Bronchial epithelial cell (primary cell): ENCODE results near the gene AHDC1. TPM values are rescaled to one million over a fixed set of nuclear protein-coding genes. Genes with fewer than 3 reads are reported as not detected.
A peak's percentile ranks its signal among the peaks of the same experiment; 100 is the strongest.

ENCODE experiments used
- DNase-seq: peaks from one replicate; pipeline ENCODE4 v3.0.0-alpha.2; 2010; ENCODE audit warnings: low read depth
- FAIRE-seq: peaks from 2 replicates; lab custom pipeline; 2011; peaks lifted over from hg19 to GRCh38; lab: Jason Lieb, UNC
- H3K27me3 ChIP-seq: 2 replicates; pipeline ENCODE4 v1.5.1; 2011; ENCODE audit warnings: low read length; ENCODE audit not compliant: control insufficient read depth, insufficient read depth
- H3K36me3 ChIP-seq: 2 replicates; pipeline ENCODE4 v1.5.1; 2011; ENCODE audit warnings: low read length; ENCODE audit not compliant: control insufficient read depth, insufficient read depth
- H3K4me3 ChIP-seq: 2 replicates; pipeline ENCODE4 v1.5.1; 2011; ENCODE audit warnings: mild to moderate bottlenecking, low read depth, low read length, control low read depth
- CTCF ChIP-seq: IDR thresholded peaks from 2 replicates; pipeline ENCODE4 v1.5.1; 2011; ENCODE audit warnings: mild to moderate bottlenecking, moderate library complexity, low read length, control low read depth, inconsistent platforms; ENCODE audit not compliant: insufficient read depth, severe bottlenecking
- total RNA-seq: library from RNA; depleted of rRNA; stranded (reverse); fragments of >200 nt; gene quantifications from 2 replicates; pipeline ENCODE4 v1.2.1, GENCODE V29; 2014

Gene AHDC1
- total RNA-seq, 1 donor from 2014 or later = 5.0 TPM

DNA sequence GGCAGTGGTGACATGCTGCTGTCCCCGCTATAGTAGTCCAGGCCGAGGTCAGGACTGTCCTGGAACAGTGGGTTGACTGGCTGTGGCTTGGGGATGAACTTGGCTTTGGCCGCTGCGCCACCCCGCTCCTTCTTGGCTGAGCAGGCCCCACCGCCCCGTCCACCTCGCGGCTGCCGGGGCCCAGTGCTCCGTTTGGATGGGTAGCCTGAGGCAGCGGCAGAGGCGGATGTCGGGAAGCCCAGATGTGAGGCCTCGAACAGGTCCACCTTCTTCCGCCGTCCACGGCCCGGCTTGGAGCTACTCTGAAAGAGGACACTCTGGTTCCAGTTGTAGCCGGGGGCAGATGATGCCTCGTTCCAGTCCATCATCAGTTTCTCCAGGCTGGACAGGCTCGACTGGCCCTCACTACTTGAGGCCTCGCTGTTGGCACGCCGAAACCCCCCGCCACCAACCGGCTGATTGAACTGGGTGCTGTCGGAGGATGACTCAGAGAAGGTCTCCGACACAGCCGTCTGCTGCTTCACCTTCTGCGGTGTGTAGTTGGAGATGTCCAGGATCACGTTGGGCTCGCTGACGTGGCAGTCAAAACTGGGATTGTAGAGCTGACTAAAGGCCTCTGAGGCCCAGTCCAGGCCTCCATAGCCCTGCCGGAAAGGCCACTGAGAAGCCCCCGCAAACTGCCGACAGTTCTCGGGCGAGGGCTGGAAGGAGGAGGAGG, 55.6 kb downstream of the AHDC1 start:
- no peak for TF ChIP-seq CTCF
- no peak for DNase-seq
- Histone ChIP-seq H3K27me3 (no peaks in the 10 kb centered on the region), H3K36me3 (peaks cover 30% of the 10 kb centered on the region), H3K4me3 (no peak overlapping the region)
- FAIRE-seq = no peak

DNA sequence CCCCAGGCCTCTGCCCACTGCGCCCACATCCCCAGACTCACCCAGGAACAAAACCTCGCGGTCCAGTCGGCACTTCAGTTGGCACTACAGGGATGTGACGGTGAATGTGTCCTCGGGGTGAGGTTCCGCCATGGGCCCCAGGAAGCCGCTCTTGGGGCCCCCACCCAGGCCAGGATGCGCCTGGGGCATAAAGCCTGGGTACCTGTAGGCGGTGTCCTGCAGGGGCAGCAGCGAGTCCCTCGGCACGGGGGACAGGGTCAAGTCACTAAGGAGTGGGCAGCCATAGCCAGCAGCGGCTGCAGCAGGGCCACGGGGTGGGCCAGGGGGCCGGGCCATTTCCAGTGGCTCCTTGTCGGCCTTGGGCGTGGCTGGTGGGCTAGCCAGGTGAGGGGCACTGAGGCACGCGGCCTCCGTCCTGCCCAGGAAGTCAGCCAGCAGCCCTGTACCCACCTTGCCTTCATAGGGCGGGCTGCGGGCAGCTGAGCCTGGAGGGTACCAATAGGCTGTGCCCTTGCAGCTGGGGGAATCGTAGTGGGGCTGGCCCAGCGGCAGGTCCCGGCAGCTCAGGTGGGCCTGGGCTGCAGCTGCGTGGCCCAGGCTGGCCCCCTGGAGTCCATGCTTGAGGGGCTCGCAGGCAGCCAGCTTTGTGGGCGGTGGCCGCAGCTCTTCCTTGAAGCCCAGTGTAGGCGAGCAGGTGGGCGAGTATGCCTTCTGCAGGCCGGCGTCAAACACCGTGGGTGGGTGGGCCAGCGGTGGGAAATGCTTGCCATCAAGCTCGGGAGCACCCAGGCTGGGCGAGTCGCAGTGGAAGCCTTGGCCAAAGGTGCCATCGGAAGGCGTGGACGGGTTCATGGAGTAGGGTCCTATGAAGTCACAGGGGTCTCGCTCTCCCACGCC, 56.5 kb downstream of the AHDC1 start:
- H3K36me3 ChIP-seq = peaks cover 23% of the 10 kb centered on the region
- no peak for TF ChIP-seq CTCF
- no peaks in the 10 kb centered on the region for H3K27me3 ChIP-seq
- FAIRE-seq (no peak), DNase-seq (no peak)
- no peak overlapping the region for H3K4me3 ChIP-seq

GRCh38 chr1:27545876-27546275, 58.1 kb downstream of the AHDC1 start:
- no peak for FAIRE-seq
- DNase-seq = no peak
- H3K4me3 ChIP-seq = no peak overlapping the region
- no peak for TF ChIP-seq CTCF
- no peaks in the 10 kb centered on the region for H3K27me3 ChIP-seq
- H3K36me3 ChIP-seq = peaks cover 16% of the 10 kb centered on the region

GRCh38 chr1:27545271-27545670, 58.7 kb downstream of the AHDC1 start:
- Histone ChIP-seq H3K27me3 (no peaks in the 10 kb centered on the region), H3K4me3 (no peak overlapping the region), H3K36me3 (peaks cover 16% of the 10 kb centered on the region)
- DNase-seq (no peak), FAIRE-seq (peak; percentile 58)
- no peak for TF ChIP-seq CTCF

- no peak for TF ChIP-seq CTCF
- FAIRE-seq (no peak), DNase-seq (no peak)
- Histone ChIP-seq H3K27me3 (no peaks in the 10 kb centered on the region), H3K4me3 (no peak overlapping the region), H3K36me3 (peaks cover 15% of the 10 kb centered on the region)
Measured at GRCh38 chr1:27544834-27545233, 59.1 kb downstream of the AHDC1 start.
